ENCODE data around the gene SLC34A3.

Gene SLC34A3

DNA sequence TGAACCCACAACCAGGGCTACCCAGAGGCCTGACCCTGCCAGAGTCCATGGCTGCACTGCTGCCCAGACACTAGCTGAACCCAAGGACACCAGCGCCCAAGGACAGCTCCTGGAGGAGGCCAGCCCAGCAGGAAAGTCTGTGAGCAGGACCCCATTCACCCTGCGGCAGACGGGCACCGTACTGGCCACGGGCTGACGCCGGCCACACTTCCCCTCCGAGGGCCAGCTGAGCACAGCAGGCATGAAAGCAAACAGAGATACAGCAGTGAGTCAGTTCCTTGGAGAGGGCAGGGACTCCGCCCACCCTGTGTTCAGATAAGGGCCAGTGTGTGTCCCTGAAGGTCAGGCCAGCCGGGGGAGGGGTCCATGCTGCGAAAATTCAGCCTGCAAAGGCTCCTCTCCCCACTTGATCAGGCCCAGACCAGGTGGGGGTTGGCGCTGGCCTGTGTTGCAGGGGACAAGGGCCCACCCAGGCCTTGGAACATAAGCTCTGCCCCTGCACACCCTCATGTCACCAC, 11.9 kb upstream of the SLC34A3 start:
- peak; percentile 44 for DNase-seq

DNA sequence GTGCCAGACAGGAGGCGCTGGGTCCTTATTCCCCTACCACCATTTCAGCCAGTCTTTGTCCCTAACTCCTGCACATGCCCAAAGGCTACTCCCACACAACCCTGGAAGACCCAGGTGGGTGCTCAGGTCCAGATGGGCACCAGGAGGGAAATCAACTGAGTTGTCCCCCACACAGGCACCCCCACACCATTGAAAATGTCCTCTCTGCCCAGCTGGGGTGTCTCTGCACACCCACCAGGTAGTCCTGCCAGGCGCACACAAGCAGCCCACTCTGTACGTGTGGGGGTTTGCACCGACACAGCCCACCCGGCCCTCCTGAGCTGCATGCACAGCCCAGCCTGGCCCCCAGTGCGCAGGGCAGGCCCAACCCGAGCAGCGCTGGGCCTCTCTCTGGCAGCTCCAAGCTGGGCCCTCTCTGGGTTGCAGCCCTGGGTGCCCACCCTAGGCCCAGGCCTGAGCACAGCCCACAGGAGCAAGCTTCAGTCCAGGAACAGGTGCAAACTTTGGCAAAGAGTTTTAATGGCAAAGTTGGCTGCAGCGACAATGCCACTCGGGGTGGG, 10.9 kb upstream of the SLC34A3 start:
- DNase-seq, result no peak

DNA sequence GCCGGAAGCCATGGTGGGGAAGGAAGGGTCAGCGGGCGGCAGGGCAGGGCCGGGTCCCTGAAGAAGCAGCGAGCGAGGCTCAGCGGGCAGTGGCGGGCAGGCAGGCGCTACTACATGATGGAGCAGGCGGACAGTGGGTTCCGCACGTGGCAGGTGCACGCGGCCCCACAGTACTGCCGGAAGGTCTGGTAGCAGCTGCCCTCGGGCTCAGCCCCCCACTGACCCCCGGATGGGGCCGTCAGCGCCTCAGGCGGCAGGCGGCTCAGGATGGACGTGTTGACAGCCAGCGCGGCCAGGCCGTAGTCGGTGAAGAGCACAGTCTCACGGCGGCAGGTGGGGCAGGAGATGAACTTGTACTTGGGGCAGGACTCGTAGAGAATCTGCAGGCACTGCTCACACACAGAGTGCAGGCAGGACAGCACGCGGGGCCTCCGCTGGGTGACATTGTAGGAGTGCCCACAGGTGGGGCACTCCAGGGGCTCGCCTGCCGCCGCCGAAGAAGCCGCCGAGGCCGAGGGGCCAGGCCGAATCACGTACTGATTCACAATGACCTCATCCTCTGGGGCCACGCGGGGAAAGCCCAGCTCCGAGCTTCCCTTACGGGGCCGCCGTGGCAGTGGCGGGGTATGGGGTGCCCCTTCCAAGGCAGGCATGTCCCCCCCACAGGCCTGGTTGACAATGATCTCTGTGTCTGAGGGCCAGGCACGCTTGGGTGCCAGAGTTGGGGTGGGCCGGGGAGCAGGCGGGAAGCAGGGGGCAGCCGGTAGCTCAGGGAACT, 10.2 kb upstream of the SLC34A3 start:
- no peak for DNase-seq

DNA sequence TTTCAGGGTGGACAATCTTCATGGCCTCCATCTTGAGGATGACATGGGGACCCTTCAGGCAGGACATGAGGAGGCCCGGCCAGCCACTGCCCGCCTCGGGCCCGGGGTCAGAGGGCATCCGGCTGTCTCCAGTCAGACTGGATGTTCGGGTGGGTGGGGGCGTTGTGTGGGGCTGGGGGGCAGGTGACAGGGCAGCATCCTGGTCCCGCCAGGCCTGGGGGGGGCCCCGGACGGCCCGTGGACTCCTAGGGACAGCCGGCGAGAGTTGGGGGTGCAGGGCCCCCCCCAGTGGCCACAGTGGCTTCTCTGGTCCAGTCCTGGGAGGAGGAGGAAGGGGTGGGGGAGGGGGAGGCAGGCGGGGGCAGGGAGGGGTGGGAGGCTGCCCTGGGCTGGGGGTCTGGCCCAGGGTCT, 9.6 kb upstream of the SLC34A3 start:
- DNase-seq, result no peak

DNA sequence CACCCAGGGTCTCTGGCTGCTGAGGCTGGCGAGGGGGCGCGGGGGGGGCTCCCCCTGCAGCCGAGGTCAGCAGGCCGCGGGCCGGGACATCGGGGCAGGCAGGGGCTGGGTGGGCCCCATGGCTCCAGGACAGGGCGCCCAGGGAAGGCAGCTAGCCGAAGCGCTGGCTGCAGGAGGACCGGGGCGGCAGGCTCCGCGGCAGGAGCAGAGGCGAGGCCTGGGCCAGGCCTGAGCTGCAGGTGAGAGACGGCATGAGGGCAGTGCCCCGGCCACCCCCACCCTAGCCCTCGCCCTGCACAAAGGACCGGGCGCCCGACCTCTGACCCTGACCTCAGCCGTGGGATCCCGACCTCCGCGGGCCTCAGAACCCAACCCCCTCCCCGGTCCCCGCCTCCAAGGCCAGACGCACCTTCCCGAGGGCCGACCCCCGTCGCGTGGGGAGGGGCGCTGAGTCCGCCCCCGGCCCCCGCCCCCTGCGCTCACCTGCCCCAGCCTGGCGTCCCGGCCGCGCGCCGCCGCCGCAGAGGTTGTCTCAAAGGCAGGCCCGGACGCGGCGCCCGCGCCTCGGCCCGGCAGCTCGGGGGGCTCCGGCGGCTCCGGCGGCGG, 9.1 kb upstream of the SLC34A3 start:
- DNase-seq, result no peak

DNA sequence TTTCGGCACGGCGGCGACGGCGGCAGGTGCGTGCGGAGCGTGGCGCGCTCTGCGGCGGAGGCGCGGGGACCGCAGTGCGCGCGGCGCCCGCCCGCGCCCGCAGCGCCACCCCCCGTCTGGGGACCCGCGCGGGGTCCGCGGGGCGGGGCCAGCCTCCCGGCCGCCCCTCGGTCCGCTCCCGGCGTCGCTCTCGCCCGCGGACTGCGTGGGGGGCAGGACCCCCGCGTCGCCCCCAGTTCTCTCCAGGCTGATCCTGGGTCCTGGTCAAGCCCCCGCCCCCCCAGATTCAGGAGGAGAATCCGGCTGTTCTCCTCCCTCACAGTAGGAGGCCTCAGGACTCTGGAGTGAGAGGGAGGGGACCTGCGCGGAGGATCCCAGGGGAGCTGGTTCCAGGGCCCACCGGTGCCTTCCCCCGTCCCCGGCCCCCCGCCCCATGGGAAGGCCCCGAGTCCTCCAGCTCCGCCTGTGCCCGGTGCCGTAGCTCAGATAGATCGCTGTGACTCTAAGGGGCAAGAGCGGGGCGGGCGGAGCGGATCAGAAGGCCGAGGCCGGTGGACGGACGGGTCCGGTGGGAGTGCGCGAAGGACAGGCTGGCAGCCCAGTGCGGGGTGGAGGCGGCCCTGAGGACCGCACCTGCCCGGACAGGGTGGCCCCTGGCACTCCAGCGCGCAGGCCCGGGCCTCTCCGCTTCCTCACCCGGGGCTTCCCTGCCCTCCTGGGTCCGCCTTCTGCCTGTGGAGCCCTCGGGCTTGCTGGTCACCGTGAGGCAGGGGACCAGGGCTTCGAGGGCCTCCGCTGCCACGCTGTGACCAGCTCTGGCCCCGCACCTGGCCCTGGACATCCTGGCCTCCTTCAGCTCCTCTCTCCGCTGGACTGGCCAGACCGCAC, 8.3 kb upstream of the SLC34A3 start, which contains the start of gene RNF208:
TSS of gene RNF208 (minus strand) at position 51 of the 888 bp plus-strand sequence. CDS start 1,028 bp downstream, outside the sequence.
- peak; percentile 34 for DNase-seq

DNA sequence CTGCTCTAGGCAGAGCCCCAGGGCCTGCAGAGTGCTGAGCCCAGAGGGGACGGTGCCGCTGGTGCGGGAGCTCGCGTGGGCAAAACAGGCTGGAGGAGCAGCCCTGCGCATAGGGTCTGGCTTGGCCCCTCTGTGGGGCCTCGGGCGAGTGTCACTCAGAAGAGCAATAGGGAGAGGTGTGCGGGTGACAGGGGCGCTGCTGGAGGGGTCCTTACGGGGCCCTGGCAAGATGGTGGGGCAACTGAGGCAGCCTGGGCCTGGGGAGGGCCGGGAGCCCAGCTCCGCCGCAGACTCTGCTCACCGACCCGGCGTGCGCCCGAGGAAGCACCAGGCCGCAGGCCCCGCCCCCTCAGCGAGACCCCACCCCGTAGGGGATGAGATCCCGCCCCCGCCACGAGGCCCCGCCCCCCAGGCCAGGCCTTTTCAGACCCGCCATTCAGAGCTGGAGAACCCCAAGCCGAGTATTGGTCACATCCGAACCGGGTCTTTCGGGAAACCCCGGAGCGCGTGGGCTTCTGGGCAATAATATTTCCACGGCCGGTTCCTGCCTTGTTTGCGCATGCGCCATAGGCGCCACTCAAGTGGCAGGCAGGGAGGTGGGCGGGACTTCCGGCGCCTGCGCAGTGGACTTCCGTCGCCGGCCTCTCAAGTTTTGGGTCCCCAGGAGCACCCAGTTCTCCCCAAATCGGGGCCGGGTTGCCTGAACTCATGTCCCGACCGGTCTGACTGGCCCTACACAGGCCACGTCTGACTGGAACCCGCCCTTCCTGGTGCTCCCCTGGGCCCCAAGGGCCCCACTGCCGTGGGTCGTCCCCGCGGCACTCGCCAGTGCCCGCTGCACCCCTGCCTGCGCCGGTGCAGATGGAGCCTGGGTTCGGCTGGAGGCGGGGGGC, 7.4 kb upstream of the SLC34A3 start:
- DNase-seq, result peak; percentile 99

DNA sequence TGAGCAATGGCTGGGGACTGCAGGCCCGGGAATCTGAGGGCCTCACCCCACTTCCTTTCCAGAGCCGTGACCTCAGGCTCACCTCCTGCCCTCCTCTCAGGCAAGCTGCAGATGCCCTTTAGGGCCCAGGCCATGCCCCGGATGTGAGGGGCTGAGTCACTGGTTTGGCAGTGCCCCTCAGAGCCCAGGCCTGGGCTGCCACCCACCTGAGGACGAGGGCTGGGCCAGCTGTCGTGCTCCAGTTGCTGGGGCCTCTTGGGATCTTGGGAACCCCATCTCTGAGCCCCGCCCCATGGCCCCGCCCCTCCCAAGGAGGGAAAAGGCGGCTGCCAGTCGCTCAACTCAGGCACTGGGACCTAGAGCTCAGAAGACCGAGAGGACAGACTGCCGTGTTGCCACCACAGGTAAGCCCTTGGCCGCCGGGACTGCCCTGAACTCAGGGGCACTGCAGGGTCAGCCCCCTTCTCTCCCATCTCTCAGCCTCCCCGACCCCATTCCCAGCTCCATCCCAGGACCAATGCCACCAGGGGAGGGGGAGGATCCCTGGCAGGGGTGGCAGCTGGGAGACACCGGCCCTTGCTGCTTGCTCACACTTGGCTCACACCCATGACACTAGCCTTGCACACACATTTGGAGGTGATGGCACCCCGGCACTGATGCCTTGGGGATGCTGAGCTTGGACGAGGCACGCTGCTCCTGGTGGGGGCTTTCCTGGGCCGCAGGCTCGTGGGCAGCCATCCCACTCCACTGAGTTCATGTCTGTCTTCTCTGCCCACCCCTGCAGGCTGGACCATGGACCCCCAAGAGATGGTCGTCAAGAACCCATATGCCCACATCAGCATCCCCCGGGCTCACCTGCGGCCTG, 5.6 kb upstream of the SLC34A3 start, which contains the start of gene CYSRT1:
TSS of gene CYSRT1 (plus strand) at position 345 of the 865 bp plus-strand sequence. CDS start at position 793, 448 bp downstream.
- no peak for DNase-seq

DNA sequence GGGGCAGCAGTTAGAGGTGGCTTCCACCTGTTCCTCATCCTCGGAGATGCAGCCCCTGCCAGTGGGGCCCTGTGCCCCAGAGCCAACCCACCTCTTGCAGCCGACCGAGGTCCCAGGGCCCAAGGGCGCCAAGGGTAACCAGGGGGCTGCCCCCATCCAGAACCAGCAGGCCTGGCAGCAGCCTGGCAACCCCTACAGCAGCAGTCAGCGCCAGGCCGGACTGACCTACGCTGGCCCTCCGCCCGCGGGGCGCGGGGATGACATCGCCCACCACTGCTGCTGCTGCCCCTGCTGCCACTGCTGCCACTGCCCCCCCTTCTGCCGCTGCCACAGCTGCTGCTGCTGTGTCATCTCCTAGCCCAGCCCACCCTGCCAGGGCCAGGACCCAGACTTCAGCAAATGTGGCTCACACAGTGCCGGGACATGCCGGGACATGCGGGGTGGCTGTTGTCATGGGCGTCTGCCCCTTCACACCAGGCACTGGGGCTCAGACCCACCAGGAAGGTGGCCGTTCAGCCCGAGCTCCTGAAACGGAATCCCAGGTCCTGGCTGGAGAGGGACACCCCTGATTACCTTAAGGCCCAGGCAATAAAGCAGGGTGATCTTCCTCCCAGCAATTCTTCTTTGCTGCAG, 4.9 kb upstream of the SLC34A3 start:
- DNase-seq, result no peak

DNA sequence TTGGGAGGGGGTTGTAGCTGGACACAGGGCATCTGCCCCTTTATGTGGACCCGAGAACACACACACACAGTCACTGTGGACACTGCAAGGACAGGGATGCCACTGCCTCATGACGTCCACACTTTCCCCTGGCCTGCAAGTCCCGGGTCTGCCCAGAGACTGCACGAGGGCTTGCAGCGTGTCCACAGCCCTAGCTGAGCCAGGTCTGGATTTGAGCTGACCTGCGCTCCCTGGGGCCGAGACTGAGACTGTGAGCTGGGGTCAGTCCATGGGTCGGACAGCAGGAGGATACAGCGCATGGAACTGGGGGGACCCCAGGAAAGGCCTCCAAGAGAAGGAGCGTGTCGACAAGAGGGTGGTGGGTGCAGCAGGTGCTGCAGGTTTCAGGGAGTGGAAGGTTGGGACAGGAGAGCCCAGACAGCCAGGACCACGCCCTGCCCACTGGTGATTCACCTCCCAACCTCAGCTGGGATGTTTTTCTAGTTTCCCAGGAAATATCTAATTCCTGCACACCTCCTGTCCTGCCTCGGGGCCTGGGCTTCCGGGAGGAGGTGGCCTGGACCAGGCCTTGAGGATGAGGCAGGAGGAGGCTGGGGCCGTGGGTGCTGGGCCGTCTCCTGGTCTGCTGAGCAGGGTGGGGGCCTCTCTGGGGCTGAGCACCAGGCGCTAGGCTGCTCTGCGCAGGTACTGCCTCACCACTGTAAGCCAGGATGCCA, 4.2 kb upstream of the SLC34A3 start:
- DNase-seq, result no peak

DNA sequence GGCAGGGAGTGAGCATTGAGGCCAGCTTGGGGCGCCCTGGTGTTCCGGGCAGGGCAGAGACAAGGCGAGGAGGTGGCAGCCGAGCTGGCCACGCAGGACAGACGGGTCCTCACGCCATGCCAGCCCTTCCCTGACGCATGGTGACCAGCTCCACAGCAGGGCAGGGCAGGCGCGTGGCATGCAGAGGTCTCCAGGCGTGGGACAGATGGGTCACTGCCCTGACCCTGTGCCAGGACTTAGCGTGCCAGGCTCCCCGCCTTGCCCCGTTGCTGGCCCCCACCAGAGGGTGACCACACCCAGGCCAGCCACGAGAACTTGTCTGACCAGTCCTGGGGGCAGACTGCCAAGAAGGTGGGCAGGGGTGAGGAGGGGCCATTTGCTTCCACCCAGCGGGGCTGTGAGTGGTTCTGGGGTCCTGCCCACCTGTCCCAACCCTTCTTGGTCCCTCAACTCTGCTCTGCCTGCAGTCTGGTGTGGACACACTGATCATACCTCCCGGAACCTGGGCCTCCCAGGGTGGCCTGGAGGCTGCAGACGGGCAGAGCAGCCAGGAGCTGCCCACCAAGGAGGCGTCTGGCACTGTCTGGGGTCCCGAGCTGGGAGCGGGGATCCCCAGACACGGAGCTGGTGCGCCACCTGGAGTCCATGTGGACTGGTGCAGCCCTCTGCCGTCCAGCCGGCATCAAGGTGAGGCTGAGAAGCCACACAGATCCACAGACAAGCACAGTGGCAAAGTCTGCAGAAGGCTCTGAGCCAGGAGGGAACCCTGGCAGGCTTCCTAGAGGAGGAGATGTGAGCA, 3.4 kb upstream of the SLC34A3 start, which contains the start of gene RNF224:
TSS of gene RNF224 (plus strand) at position 449 of the 799 bp plus-strand sequence. CDS start 834 bp downstream, outside the sequence.
- peak; percentile 75 for DNase-seq

DNA sequence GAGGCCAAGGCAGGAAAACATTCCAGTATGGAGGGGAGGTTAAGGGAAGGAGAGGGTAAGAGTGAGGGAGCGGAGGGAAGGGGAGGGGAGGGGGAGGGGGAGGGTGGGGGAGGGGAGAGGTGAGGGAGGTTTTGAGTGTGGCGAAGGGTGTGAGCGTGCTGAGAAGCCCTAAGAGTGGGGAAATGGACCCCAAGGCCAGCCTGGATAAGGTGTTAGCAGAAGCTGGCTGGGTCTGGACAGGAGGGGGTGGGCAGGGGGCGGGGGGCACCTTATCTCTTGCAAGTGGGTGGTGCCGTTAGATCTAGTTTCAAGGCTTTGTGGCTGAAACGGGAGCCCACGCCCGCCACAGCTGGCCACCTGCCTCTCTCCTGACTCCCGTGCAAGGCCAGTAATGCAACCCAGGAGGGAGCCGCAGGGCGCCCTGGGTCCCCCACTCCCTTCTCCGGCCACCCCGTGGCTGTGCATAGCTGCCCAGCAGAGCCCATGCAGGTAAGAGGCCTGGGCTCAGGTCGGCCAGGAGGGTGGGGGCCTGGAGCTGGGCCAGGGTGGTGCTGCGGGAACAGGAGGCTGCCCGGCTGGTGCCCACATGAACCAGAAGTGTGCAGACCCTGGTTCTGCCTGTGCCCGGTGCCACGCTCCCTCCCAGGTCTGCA, 2.7 kb upstream of the SLC34A3 start:
- DNase-seq, result no peak

DNA sequence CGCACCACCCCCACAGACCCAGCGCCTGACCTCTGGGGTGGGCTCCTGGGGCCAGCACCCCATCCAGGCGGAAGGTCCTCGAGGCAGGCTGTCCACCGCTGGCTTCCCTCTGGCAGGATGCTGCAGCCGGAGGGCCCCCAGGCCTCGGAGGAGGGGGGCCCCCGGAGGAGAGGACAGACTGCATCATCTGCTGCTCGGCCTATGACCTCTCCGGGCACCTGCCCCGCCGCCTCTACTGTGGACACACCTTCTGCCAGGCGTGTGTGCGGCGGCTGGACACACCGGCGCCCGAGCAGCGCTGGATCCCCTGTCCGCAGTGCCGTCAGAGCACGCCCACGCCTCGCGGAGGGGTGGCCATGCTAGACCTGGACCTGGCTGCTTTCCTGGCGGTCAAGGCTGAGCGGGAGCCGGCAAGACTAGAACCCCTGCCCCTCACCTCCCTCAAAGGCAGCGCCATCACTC, 2.2 kb upstream of the SLC34A3 start:
- DNase-seq, result no peak

DNA sequence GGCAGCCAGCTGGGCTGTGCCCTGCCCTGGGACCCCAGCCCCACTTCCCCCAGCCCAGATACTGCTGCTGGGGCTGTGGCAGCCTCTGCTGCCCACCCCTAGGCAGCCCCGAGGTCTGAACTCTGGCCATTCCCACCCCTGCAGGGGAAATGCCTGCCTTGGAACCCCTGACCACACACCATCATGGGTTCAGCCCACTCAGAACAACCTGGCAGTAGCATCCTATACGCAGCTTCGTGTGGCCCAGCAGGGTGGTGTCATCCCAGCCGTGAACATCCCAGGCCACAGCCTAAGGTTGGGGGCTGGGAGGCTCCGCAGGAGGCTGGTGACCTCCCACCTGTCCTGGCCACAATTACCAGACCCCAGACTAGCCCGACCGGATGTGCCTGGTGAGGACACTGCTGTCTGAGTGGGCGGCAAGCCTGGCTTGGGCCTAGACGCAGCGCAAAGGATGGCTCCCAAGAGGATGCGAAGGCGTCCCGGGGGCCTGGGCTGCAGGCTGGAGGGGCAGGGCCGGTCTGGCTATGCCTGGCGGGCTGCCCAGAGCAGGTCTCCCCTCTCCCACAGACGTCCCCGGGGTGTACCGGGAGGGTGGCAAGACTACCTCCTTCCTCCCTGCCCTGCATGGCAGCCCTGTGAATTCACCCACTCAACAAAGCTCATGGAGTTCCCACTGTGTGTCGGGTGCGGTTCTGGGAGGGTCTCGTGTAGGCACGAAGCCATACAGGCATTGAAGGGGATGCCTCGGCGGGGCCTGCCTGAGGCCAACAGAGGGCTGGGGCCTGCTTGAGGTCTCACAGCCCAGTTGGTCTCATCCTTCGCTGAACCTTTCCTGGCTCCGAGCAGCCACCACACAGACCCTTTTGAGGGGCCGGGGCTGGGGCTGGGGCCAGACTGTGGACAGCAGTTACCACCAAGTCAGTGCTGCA, 1.5 kb upstream of the SLC34A3 start:
- DNase-seq, result no peak

DNA sequence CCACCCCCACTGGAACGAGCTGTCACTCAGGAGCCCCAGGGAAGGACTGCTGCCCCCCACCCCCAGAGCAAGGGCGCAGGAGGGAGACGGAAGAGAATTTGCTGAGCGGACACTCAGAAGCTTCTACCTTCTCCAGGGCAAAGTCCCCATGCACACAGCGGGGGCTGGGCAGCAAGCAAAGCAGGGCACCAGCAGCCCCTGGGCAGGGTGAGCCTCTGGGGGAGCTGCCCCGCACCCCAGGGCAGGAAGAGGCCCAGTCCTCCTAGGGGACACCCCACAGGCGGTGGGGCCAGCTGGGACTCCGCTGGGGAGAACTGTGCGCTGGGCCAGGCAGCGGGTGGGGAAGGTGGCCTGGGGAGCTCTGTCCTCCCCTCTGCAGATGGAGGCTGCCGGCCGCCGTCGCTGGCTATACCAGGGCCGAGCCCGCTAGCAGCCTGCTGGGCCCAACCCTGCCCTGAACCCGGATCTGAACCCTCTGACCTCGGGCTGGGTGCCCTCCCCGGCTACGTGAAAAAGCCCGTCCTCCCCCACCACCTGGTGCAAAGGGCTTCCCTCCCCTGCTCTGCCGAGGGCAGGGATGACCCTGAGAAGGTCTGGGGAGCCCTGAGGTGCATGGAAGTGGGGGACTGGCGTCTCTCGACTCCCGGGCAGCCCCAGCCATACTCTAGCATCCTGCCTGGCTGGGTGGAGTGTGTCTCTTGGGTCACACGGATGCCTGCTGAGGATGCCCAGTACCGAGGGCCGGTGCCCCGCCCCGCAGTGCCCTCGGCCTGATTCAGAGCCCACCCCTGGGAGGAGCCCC, 597 bp upstream of the SLC34A3 start:
- DNase-seq, result no peak

All from EL (cell line).